H9 (cell line): ENCODE measurements around the gene DYRK1B. TPM values are rescaled to one million over a fixed set of nuclear protein-coding genes. Genes with fewer than 3 reads are reported as not detected.

Source experiments
- DNase-seq: peaks from one replicate; pipeline ENCODE4 v3.0.0-alpha.2; 2017
- H2AFZ ChIP-seq: one replicate; pipeline ENCODE4 v1.6.1; 2013; ENCODE audit warnings: mild to moderate bottlenecking, low read length, control low read depth, moderate library complexity
- H2AK5ac ChIP-seq: 2 replicates; pipeline ENCODE4 v1.6.1; 2013; ENCODE audit warnings: low read length, control low read depth, mixed read lengths; ENCODE audit not compliant: insufficient read length
- H2BK120ac ChIP-seq: one replicate; pipeline ENCODE4 v1.6.1; 2013; ENCODE audit warnings: low read depth, mild to moderate bottlenecking, low read length, control low read depth, inconsistent platforms; ENCODE audit not compliant: poor library complexity, severe bottlenecking
- H2BK12ac ChIP-seq: 2 replicates; pipeline ENCODE4 v1.6.1; 2013; ENCODE audit warnings: low read length, control low read depth, mixed read lengths, low read depth; ENCODE audit not compliant: insufficient read length
- H2BK15ac ChIP-seq: 2 replicates; pipeline ENCODE4 v1.6.1; 2013; ENCODE audit warnings: low read depth, low read length, control low read depth
- H2BK20ac ChIP-seq: one replicate; pipeline ENCODE4 v1.6.1; 2013; ENCODE audit warnings: low read depth, mild to moderate bottlenecking, low read length, control low read depth, inconsistent platforms; ENCODE audit not compliant: poor library complexity, severe bottlenecking
- H2BK5ac ChIP-seq: 2 replicates; pipeline ENCODE4 v1.6.1; 2013; ENCODE audit warnings: low read length, control low read depth, mixed read lengths; ENCODE audit not compliant: insufficient read length
- H3K14ac ChIP-seq: 2 replicates; pipeline ENCODE4 v1.6.1; 2013; ENCODE audit warnings: low read length, control low read depth; ENCODE audit not compliant: insufficient read depth
- H3K18ac ChIP-seq: 2 replicates; pipeline ENCODE4 v1.6.1; 2013; ENCODE audit warnings: low read depth, mild to moderate bottlenecking, mixed read lengths, low read length, control low read depth; ENCODE audit not compliant: insufficient read length
- H3K23ac ChIP-seq: 2 replicates; pipeline ENCODE4 v1.6.1; 2013; ENCODE audit warnings: low read length, control low read depth, mixed read lengths, low read depth; ENCODE audit not compliant: insufficient read length
- H3K23me2 ChIP-seq: 2 replicates; pipeline ENCODE4 v1.6.1; 2013; ENCODE audit warnings: low read depth, mild to moderate bottlenecking, mixed read lengths, low read length, control low read depth; ENCODE audit not compliant: insufficient read length, poor library complexity, severe bottlenecking
- H3K27ac ChIP-seq: 2 replicates; pipeline ENCODE4 v1.5.1; 2013; ENCODE audit warnings: low read length, control low read depth, mixed read lengths, low read depth; ENCODE audit not compliant: insufficient read length
- H3K27me3 ChIP-seq: 2 replicates; pipeline ENCODE4 v1.6.1; 2013; ENCODE audit warnings: low read length, control low read depth, inconsistent platforms; ENCODE audit not compliant: insufficient read depth
- H3K4ac ChIP-seq: 2 replicates; pipeline ENCODE4 v1.6.1; 2013; ENCODE audit warnings: low read depth, mild to moderate bottlenecking, control low read depth, inconsistent platforms, low read length, moderate library complexity
- H3K4me1 ChIP-seq: 2 replicates; pipeline ENCODE4 v1.6.1; 2013; ENCODE audit warnings: low read length, control low read depth, inconsistent platforms; ENCODE audit not compliant: insufficient read depth
- H3K4me2 ChIP-seq: 2 replicates; pipeline ENCODE4 v1.6.1; 2013; ENCODE audit warnings: low read length, control low read depth, mixed read lengths; ENCODE audit not compliant: insufficient read length, insufficient read depth
- H3K56ac ChIP-seq: 2 replicates; pipeline ENCODE4 v1.6.1; 2013; ENCODE audit warnings: low read depth, mild to moderate bottlenecking, mixed read lengths, low read length, control low read depth; ENCODE audit not compliant: insufficient read length
- H3K79me1 ChIP-seq: 2 replicates; pipeline ENCODE4 v1.6.1; 2013; ENCODE audit warnings: low read depth, mild to moderate bottlenecking, moderate library complexity, low read length, control low read depth, inconsistent platforms; ENCODE audit not compliant: insufficient read depth, poor library complexity, severe bottlenecking
- H3K79me2 ChIP-seq: 2 replicates; pipeline ENCODE4 v1.6.1; 2013; ENCODE audit warnings: low read length, control low read depth, inconsistent platforms; ENCODE audit not compliant: insufficient read depth
- H3K9ac ChIP-seq: 2 replicates; pipeline ENCODE4 v1.6.1; 2013; ENCODE audit warnings: low read length, control low read depth, mixed read lengths; ENCODE audit not compliant: insufficient read length; ENCODE audit errors: extremely low read depth
- H3K9me3 ChIP-seq: one replicate; pipeline ENCODE4 v1.6.1; 2013; ENCODE audit warnings: low read depth, low read length, inconsistent platforms; ENCODE audit not compliant: control insufficient read depth
- H3T11ph ChIP-seq: one replicate; pipeline ENCODE4 v1.6.1; 2013; ENCODE audit warnings: mild to moderate bottlenecking, low read length, control low read depth, inconsistent platforms
- H4K20me1 ChIP-seq: one replicate; pipeline ENCODE4 v1.6.1; 2013; ENCODE audit not compliant: control insufficient read depth, insufficient read length, insufficient read depth
- H4K5ac ChIP-seq: 2 replicates; pipeline ENCODE4 v1.6.1; 2013; ENCODE audit warnings: low read depth, mild to moderate bottlenecking, mixed read lengths, low read length, control low read depth; ENCODE audit not compliant: insufficient read length
- H4K8ac ChIP-seq: replicated peaks from 2 replicates; pipeline ENCODE4 v1.6.1; 2013; ENCODE audit warnings: low read length, control low read depth, mixed read lengths, low read depth; ENCODE audit not compliant: insufficient read length
- H4K91ac ChIP-seq: 2 replicates; pipeline ENCODE4 v1.6.1; 2013; ENCODE audit warnings: low read depth, mild to moderate bottlenecking, moderate library complexity, mixed read lengths, low read length, control low read depth; ENCODE audit not compliant: insufficient read length
- H3K27ac Mint-ChIP-seq, 3 experiments: 2 replicates in 2 of 3; 3 replicates in 1 of 3; pipeline ENCODE4 v1.8.0; 2020 to 2021; ENCODE audit warnings: mixed read lengths in 3 of 3, mild to moderate bottlenecking in 1 of 3, moderate library complexity in 1 of 3
- H3K27me3 Mint-ChIP-seq: 2 replicates; pipeline ENCODE4 v1.8.0; 2021; ENCODE audit warnings: low read depth, mild to moderate bottlenecking, moderate library complexity, mixed read lengths
- H3K36me3 Mint-ChIP-seq, 3 experiments: 2 replicates in 2 of 3; 3 replicates in 1 of 3; pipeline ENCODE4 v1.8.0; 2020 to 2021; ENCODE audit warnings: low read depth in 3 of 3, mixed read lengths in 3 of 3; ENCODE audit not compliant: insufficient read depth in 1 of 3
- H3K4me1 Mint-ChIP-seq, 2 experiments: 2 replicates each; pipeline ENCODE4 v1.8.0; 2020; ENCODE audit warnings: mixed read lengths in 2 of 2
- H3K4me3 Mint-ChIP-seq, 2 experiments: 2 replicates in 1 of 2; 3 replicates in 1 of 2; pipeline ENCODE4 v1.8.0; 2020 to 2021; ENCODE audit warnings: mild to moderate bottlenecking in 2 of 2, mixed read lengths in 2 of 2, moderate library complexity in 1 of 2
- H3K9me3 Mint-ChIP-seq, 2 experiments: 2 replicates in 1 of 2; 3 replicates in 1 of 2; pipeline ENCODE4 v1.8.0; 2020; ENCODE audit warnings: mild to moderate bottlenecking in 2 of 2, mixed read lengths in 2 of 2, moderate library complexity in 1 of 2
- WGBS: extraction: QIAGEN DNeasy Blood & Tissue Kit; methylation state at CpG from one replicate; pipeline ENCODE4 v1.1.7; 2013; ENCODE audit warnings: missing lambda C conversion rate, low lambda C conversion rate, mixed read lengths; ENCODE audit not compliant: insufficient read length; ENCODE audit errors: extremely low coverage; 5-methylcytosine and 5-hydroxymethylcytosine counted together
- total RNA-seq: library from RNA; stranded (reverse); gene quantifications from 2 replicates; pipeline ENCODE4 v1.2.1, GENCODE V29; 2021
- TF ChIP-seq, protein P1 (sequence below): fragments of 200-600 bp; sonication (generic); conservative IDR thresholded peaks from 3 replicates; pipeline ENCODE4 v1.8.0; 2021; ENCODE audit warnings: antibody characterized with exemption, mild to moderate bottlenecking

Gene DYRK1B
- total RNA-seq, 1 experiment from 2014 or later = 14.3 TPM

DNA sequence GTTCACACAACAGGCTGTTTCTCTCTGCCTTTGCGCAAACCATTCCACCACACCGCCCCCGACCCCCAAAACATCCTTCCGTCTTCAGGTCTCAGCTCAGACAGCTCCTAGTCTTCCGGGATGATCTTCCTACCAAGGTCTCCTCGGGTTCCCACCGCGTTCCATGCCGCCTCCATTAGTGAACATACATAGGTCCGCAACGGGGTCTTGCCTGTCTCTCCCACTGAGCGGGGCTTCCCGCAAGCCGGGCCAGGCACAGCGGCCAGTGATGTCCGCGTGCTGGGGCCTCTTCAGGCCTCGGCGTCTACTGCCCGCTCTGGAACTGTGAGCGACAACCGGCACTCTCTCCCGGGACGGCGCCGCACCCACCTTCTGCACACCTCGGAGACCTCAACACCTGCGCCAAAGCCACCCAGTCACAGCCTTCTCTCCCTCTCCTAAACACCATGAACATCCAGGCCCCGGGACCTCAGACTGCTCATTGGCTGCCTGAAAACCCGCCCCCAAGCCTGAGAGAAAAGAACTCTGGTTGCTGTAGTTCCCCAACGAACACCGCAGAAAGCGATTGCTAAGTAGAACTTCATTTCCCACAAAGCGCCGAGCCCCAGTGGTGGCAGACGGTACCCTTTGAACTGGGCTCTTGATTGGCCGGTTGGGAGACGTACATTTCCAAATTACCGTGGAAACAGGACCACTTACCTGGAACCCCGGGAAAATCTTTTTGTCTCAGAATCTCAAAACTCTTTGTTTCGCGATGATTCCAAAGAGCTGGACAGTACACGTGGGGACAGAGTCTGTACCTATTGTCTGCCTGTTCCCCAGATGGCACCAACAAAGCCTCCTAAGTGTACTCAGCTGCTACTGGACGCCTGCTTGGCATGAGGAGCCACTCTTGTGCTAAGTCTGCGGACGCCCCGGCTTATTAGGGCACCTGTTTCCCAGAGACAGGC, 9.5 kb downstream of the DYRK1B start:
- no peak overlapping the region for H3T11ph ChIP-seq
- H3K4me2 ChIP-seq = peak overlapping the region; percentile 80
- peak overlapping the region in 2 of 3 experiments; percentile 60 to 89; a peak in 3 of 7 replicates for H3K27ac Mint-ChIP-seq
- H4K5ac ChIP-seq = no peak overlapping the region
- H3K23me2 ChIP-seq = peaks cover 8% of the 10 kb centered on the region
- peaks cover 3% of the 10 kb centered on the region in 2 experiments; a peak in 3 of 4 replicates for H3K4me1 Mint-ChIP-seq
- H3K27ac ChIP-seq = no peak overlapping the region
- no peak overlapping the region for H2BK120ac ChIP-seq
- no peaks in the 10 kb centered on the region for H4K20me1 ChIP-seq
- H3K9me3 ChIP-seq = no peaks in the 10 kb centered on the region
- H3K79me1 ChIP-seq = no peaks in the 10 kb centered on the region
- no peaks in the 10 kb centered on the region for H3K79me2 ChIP-seq
- H2BK12ac ChIP-seq = no peak overlapping the region
- H3K56ac ChIP-seq = no peak overlapping the region
- no peak overlapping the region for H2BK15ac ChIP-seq
- H3K14ac ChIP-seq = peak overlapping the region; percentile 44; the same call in 1 of the 2 replicates
- no peak overlapping the region for H2BK5ac ChIP-seq
- no peaks in the 10 kb centered on the region for H3K4me1 ChIP-seq
- peak; percentile 97 for DNase-seq
- H2BK20ac ChIP-seq = no peak overlapping the region
- no peak overlapping the region for H4K8ac ChIP-seq
- no peaks in the 10 kb centered on the region for H3K9me3 Mint-ChIP-seq
- no peak overlapping the region for H3K4ac ChIP-seq
- H4K91ac ChIP-seq = no peak overlapping the region
- WGBS = no CpG with 5 or more reads among the region's 47 CpGs
- H3K27me3 Mint-ChIP-seq = no peaks in the 10 kb centered on the region
- peaks cover 7 to 24% (median 18%) of the 10 kb centered on the region in 3 experiments for H3K36me3 Mint-ChIP-seq
- peak overlapping the region; percentile 89 for H2AFZ ChIP-seq
- no peak overlapping the region for H2AK5ac ChIP-seq
- no peak overlapping the region; a peak in 1 of 5 replicates for H3K4me3 Mint-ChIP-seq
- no peak overlapping the region for H3K23ac ChIP-seq
- peak overlapping the region; percentile 61 for H3K9ac ChIP-seq
- TF ChIP-seq, protein P1, sequence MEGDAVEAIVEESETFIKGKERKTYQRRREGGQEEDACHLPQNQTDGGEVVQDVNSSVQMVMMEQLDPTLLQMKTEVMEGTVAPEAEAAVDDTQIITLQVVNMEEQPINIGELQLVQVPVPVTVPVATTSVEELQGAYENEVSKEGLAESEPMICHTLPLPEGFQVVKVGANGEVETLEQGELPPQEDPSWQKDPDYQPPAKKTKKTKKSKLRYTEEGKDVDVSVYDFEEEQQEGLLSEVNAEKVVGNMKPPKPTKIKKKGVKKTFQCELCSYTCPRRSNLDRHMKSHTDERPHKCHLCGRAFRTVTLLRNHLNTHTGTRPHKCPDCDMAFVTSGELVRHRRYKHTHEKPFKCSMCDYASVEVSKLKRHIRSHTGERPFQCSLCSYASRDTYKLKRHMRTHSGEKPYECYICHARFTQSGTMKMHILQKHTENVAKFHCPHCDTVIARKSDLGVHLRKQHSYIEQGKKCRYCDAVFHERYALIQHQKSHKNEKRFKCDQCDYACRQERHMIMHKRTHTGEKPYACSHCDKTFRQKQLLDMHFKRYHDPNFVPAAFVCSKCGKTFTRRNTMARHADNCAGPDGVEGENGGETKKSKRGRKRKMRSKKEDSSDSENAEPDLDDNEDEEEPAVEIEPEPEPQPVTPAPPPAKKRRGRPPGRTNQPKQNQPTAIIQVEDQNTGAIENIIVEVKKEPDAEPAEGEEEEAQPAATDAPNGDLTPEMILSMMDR = no peak
- no peaks in the 10 kb centered on the region for H3K27me3 ChIP-seq
- peak overlapping the region; percentile 77 for H3K18ac ChIP-seq
